Smooth muscle cell of the brain vasculature (primary cell): ENCODE data around the gene CCZ1B.
"Not testable (repeated sequence)": the region's sequence is repeated elsewhere in the genome, so short reads cannot be mapped to it uniquely, and the experiment has no call there.

Experiments
- DNase-seq: peaks from one replicate; pipeline ENCODE4 v3.0.0-alpha.2; 2012; ENCODE audit warnings: low read depth, low spot score

Gene CCZ1B

GRCh38 chr7:6749335-6749734 lies 76.7 kb downstream of the CCZ1B start:
- not testable (repeated sequence) for DNase-seq
